Breast epithelium (tissue), 4 donors: Measurements from ENCODE around the gene OR5W2. TPM values are rescaled to one million over a fixed set of nuclear protein-coding genes. Genes with fewer than 3 reads are reported as not detected.
A peak's percentile ranks its signal among the peaks of the same experiment; 100 is the strongest.

Source experiments
- DNase-seq, 2 donors: peaks; one replicate each; pipeline ENCODE4 v3.0.0-alpha.2; 2019; ENCODE audit warnings: low spot score in 2 of 2
- H3K27ac ChIP-seq, 2 donors: fragments of 200-600 bp; sonication (generic) in 1 of 2; one replicate each; pipeline ENCODE4 v1.5.1; 2016 to 2019; ENCODE audit warnings: mild to moderate bottlenecking in 1 of 2
- H3K27me3 ChIP-seq, 2 donors: fragments of 200-600 bp; sonication (generic) in 1 of 2; one replicate each; pipeline versions ENCODE4 v1.5.1 to v1.6.0; 2017 to 2019; ENCODE audit warnings: control low read depth in 1 of 2, mild to moderate bottlenecking in 1 of 2
- H3K36me3 ChIP-seq: fragments of 200-600 bp; one replicate; pipeline ENCODE4 v1.5.1; 2019
- H3K4me1 ChIP-seq, 2 donors: fragments of 200-600 bp; sonication (generic); one replicate each; pipeline ENCODE4 v1.5.1; 2016 to 2019; ENCODE audit warnings: control low read depth in 1 of 2
- H3K4me3 ChIP-seq, 3 donors: fragments of 200-600 bp; sonication (generic); 1 replicate in 2 of 3; 2 replicates in 1 of 3; pipeline ENCODE4 v1.5.1; 2016 to 2019; ENCODE audit warnings: mild to moderate bottlenecking in 3 of 3, moderate library complexity in 2 of 3
- H3K9me3 ChIP-seq, 2 donors: fragments of 200-600 bp; sonication (generic) in 1 of 2; one replicate each; pipeline ENCODE4 v1.5.1; 2016 to 2019; ENCODE audit warnings: control low read depth in 1 of 2
- CTCF ChIP-seq, 3 donors: fragments of 450-650 bp; IDR thresholded peaks; one replicate each; pipeline ENCODE4 v1.5.1; 2016 to 2017; ENCODE audit warnings: antibody characterized with exemption in 3 of 3, mild to moderate bottlenecking in 3 of 3, moderate library complexity in 3 of 3
- POLR2A ChIP-seq: fragments of 450-650 bp; IDR thresholded peaks from one replicate; pipeline ENCODE4 v1.6.1; 2016; ENCODE audit warnings: antibody characterized with exemption, mild to moderate bottlenecking, moderate library complexity
- POLR2AphosphoS5 ChIP-seq, 3 donors: sonication (generic); formaldehyde crosslinking; IDR thresholded peaks; one replicate each; pipeline ENCODE4 v1.6.1; 2017; ENCODE audit warnings: antibody characterized with exemption in 3 of 3
- intact Hi-C: fragments of 100-400 bp; cut with DNase I; formaldehyde crosslinking; loops from one replicate; pipeline ENCODE4 v1.15.1; 2023; ENCODE audit warnings: low total_unique reads
- total RNA-seq, 3 donors: library from RNA; depleted of rRNA; stranded (reverse); fragments of >200 nt; gene quantifications; one replicate each; pipeline ENCODE4 v1.1.0, GENCODE V29; 2016

Gene OR5W2
- total RNA-seq, result not detected

GRCh38 chr11:55914482-55914881, at the start of gene OR5W2:
Gene OR5W2, minus strand, starts transcription at chr11:55914582. Its CDS starts 0 bp downstream, at chr11:55914582.
- intact Hi-C loops, result no loop called here
- H3K27me3 ChIP-seq, result no peaks in the 10 kb centered on the region
- H3K4me1 ChIP-seq, result no peaks in the 10 kb centered on the region
- TF ChIP-seq CTCF (IDR thresholded peaks at IDR 0.05), result no peak
- no peak for TF ChIP-seq POLR2AphosphoS5 (IDR thresholded peaks at IDR 0.05)
- no peak for TF ChIP-seq POLR2A
- H3K27ac ChIP-seq, result no peak within 1 kb of the TSS
- no peak for DNase-seq
- no peaks in the 10 kb centered on the region for H3K36me3 ChIP-seq
- H3K9me3 ChIP-seq, result no peaks in the 10 kb centered on the region
- no peak within 1 kb of the TSS for H3K4me3 ChIP-seq

- no peaks in the 10 kb centered on the region for H3K9me3 ChIP-seq
- H3K27ac ChIP-seq, result no peak overlapping the region
- no peaks in the 10 kb centered on the region for H3K4me1 ChIP-seq
- peaks cover 3% of the 10 kb centered on the region for H3K36me3 ChIP-seq
- no peak overlapping the region for H3K4me3 ChIP-seq
- no peak for TF ChIP-seq POLR2AphosphoS5 (IDR thresholded peaks at IDR 0.05)
- TF ChIP-seq POLR2A, result no peak
- no peak for TF ChIP-seq CTCF (IDR thresholded peaks at IDR 0.05)
- intact Hi-C loops, result no loop called here
- H3K27me3 ChIP-seq, result no peaks in the 10 kb centered on the region
- no peak for DNase-seq
These were observed 42.1 kb upstream of the OR5W2 start for GRCh38 chr11:55956521-55956920.

- H3K27ac ChIP-seq, result no peak overlapping the region
- TF ChIP-seq CTCF (IDR thresholded peaks at IDR 0.05) (no peak), POLR2AphosphoS5 (IDR thresholded peaks at IDR 0.05) (no peak), POLR2A (no peak)
- no peak overlapping the region for H3K4me3 ChIP-seq
- no peaks in the 10 kb centered on the region for H3K9me3 ChIP-seq
- H3K27me3 ChIP-seq, result no peaks in the 10 kb centered on the region
- no peak for DNase-seq
- H3K4me1 ChIP-seq, result no peaks in the 10 kb centered on the region
- H3K36me3 ChIP-seq, result peaks cover 3% of the 10 kb centered on the region
- intact Hi-C loops, result no loop called here
These were observed 34.9 kb upstream of the OR5W2 start for GRCh38 chr11:55949330-55949729.

GRCh38 chr11:55942785-55943392, 28.5 kb upstream of the OR5W2 start:
- no peaks in the 10 kb centered on the region for H3K36me3 ChIP-seq
- no peak overlapping the region for H3K4me3 ChIP-seq
- no peaks in the 10 kb centered on the region for H3K27me3 ChIP-seq
- no peaks in the 10 kb centered on the region for H3K9me3 ChIP-seq
- intact Hi-C loops, result no loop called here
- no peaks in the 10 kb centered on the region for H3K4me1 ChIP-seq
- no peak for DNase-seq
- no peak for TF ChIP-seq POLR2AphosphoS5 (IDR thresholded peaks at IDR 0.05)
- peak in 2 of 3 donors; percentile 22 to 32 for TF ChIP-seq CTCF (IDR thresholded peaks at IDR 0.05)
- no peak overlapping the region for H3K27ac ChIP-seq

- Histone ChIP-seq H3K4me1 (no peaks in the 10 kb centered on the region), H3K4me3 (no peak within 1 kb of the TSS), H3K9me3 (no peaks in the 10 kb centered on the region), H3K27ac (no peak within 1 kb of the TSS), H3K36me3 (no peaks in the 10 kb centered on the region), H3K27me3 (no peaks in the 10 kb centered on the region)
- no peak for DNase-seq
- TF ChIP-seq CTCF (IDR thresholded peaks at IDR 0.05) (no peak), POLR2A (no peak), POLR2AphosphoS5 (IDR thresholded peaks at IDR 0.05) (no peak)
- intact Hi-C loops, result no loop called here
These were observed 21.9 kb upstream of the OR5W2 start, which contains the start of gene OR5I1 for GRCh38 chr11:55936300-55936699. Gene OR5I1, minus strand, starts transcription at chr11:55936400. Its CDS starts 0 bp downstream, at chr11:55936400.
